HepG2 (cell line): ENCODE results near the gene NRDC. TPM values are rescaled to one million over a fixed set of nuclear protein-coding genes. Genes with fewer than 3 reads are reported as not detected.

Experiments
- ATAC-seq: fragments of 200-7000 bp; cut with Tn5 transposase; 3 replicates; pipeline ENCODE4 v1.9.1; 2020; ENCODE audit warnings: mild to moderate bottlenecking, moderate library complexity
- BruUV-seq: library from RNA; stranded (reverse); fragments of 400-500 nt; replicated peaks from 2 replicates; lab custom pipeline; 2021; lab: Mats Ljungman, UMichigan
- CTCF ChIA-PET: fragments of 300-600 bp; formaldehyde crosslinking; extraction: SDS; loops from one replicate; lab custom pipeline; 2021; ENCODE audit warnings: low total read pairs, inconsistent platforms, low intra/inter-chr PET ratio; lab: Yijun Ruan, JAX
- POLR2A ChIA-PET: fragments of 350-600 bp; sonication (Branson Sonifier 250); formaldehyde crosslinking; loops from one replicate; lab custom pipeline; 2020; ENCODE audit warnings: antibody characterized with exemption, inconsistent platforms; lab: Yijun Ruan, JAX
- DNase-seq: peaks from one replicate; pipeline ENCODE4 v3.0.0-alpha.2; 2015; ENCODE audit warnings: low spot score
- FAIRE-seq: peaks from 3 replicates; lab custom pipeline; 2011; peaks lifted over from hg19 to GRCh38; lab: Jason Lieb, UNC
- H2AFZ ChIP-seq: one replicate; pipeline ENCODE4 v1.6.1; 2011; ENCODE audit warnings: low read length, inconsistent platforms
- H3K27ac ChIP-seq: fragments of 300-600 bp; 3 replicates; pipeline ENCODE4 v1.8.0; 2011; ENCODE audit warnings: mixed run types, mild to moderate bottlenecking, mixed read lengths, low read length, inconsistent platforms; ENCODE audit not compliant: insufficient read depth; ENCODE audit errors: extremely low read length
- H3K27me3 ChIP-seq, 2 experiments: fragments of 200-600 bp in 1 of 2; 2 replicates in 1 of 2; 3 replicates in 1 of 2; pipeline versions ENCODE4 v1.6.0 to v1.8.0; 2011; ENCODE audit warnings: low read length in 2 of 2, mild to moderate bottlenecking in 2 of 2, moderate library complexity in 2 of 2, inconsistent platforms in 1 of 2; ENCODE audit not compliant: insufficient read depth in 2 of 2, control insufficient read depth in 1 of 2
- H3K36me3 ChIP-seq, 2 experiments: fragments of 200-600 bp in 1 of 2; replicated peaks in 1 of 2; 2 replicates in 1 of 2; 3 replicates in 1 of 2; pipeline versions ENCODE4 v1.5.1 to v1.8.0; 2011; ENCODE audit warnings: low read length in 2 of 2, inconsistent platforms in 1 of 2; ENCODE audit not compliant: insufficient read depth in 2 of 2, control insufficient read depth in 1 of 2
- H3K4me1 ChIP-seq: 2 replicates; pipeline ENCODE4 v1.5.1; 2012; ENCODE audit warnings: low read length, inconsistent platforms; ENCODE audit not compliant: insufficient read depth
- H3K4me2 ChIP-seq: 2 replicates; pipeline ENCODE4 v1.6.0; 2011; ENCODE audit warnings: low read depth, low read length, inconsistent platforms
- H3K4me3 ChIP-seq, 3 experiments: fragments of 200-600 bp in 1 of 3; sonication (generic), shearing (Covaris generic) in 1 of 3; replicated peaks in 1 of 3; 2 replicates each; pipeline ENCODE4 v1.5.1; 2011 to 2016; ENCODE audit warnings: low read length in 3 of 3, inconsistent platforms in 2 of 3, low read depth in 2 of 3, mild to moderate bottlenecking in 2 of 3, control low read depth in 1 of 3, mixed read lengths in 1 of 3; ENCODE audit not compliant: insufficient read depth in 1 of 3
- H3K79me2 ChIP-seq: one replicate; pipeline ENCODE4 v1.6.1; 2011; ENCODE audit warnings: low read length, inconsistent platforms; ENCODE audit not compliant: insufficient read depth
- H3K9ac ChIP-seq: 2 replicates; pipeline ENCODE4 v1.6.0; 2011; ENCODE audit warnings: mild to moderate bottlenecking, low read depth, low read length, inconsistent platforms; ENCODE audit not compliant: insufficient read depth
- H3K9me3 ChIP-seq: 2 replicates; pipeline ENCODE4 v1.5.1; 2012; ENCODE audit warnings: mild to moderate bottlenecking, low read length
- H4K20me1 ChIP-seq: 2 replicates; pipeline ENCODE4 v1.6.0; 2011; ENCODE audit warnings: inconsistent platforms, mild to moderate bottlenecking, low read length, moderate library complexity; ENCODE audit not compliant: insufficient read depth
- ATAD3A ChIP-seq: sonication (generic); formaldehyde crosslinking; IDR thresholded peaks from 2 replicates; pipeline ENCODE4 v1.4.0; 2020; ENCODE audit warnings: missing genetic modification reagents
- BRD4 ChIP-seq: sonication (generic); formaldehyde crosslinking; IDR thresholded peaks from 2 replicates; pipeline ENCODE4 v1.4.0; 2020; ENCODE audit warnings: missing genetic modification reagents
- DRAP1 ChIP-seq: IDR thresholded peaks from 2 replicates; pipeline ENCODE4 v1.6.1; 2016; ENCODE audit warnings: missing genetic modification reagents, missing compliant biosample characterization
- HDAC2 ChIP-seq: sonication (generic); formaldehyde crosslinking; IDR thresholded peaks from 2 replicates; pipeline ENCODE4 v1.4.0; 2020; ENCODE audit warnings: missing genetic modification reagents
- KLF16 ChIP-seq, 2 experiments: sonication (generic) in 1 of 2; formaldehyde crosslinking in 1 of 2; IDR thresholded peaks; 2 replicates each; pipeline versions ENCODE4 v1.6.1 to v1.8.0; 2016 to 2023; ENCODE audit warnings: missing genetic modification reagents in 2 of 2, missing compliant biosample characterization in 1 of 2
- PHF20 ChIP-seq: sonication (generic); formaldehyde crosslinking; IDR thresholded peaks from 2 replicates; pipeline ENCODE4 v1.5.0; 2020; ENCODE audit warnings: mild to moderate bottlenecking, missing genetic modification reagents
- PTBP1 ChIP-seq: fragments of 200-400 bp; formaldehyde crosslinking; IDR thresholded peaks from 2 replicates; pipeline ENCODE4 v1.6.1; 2018; ENCODE audit warnings: low read length, low read depth; ENCODE audit not compliant: poor library complexity, severe bottlenecking
- RFXAP ChIP-seq: sonication (generic); formaldehyde crosslinking; IDR thresholded peaks from 2 replicates; pipeline ENCODE4 v1.4.0; 2020; ENCODE audit warnings: missing genetic modification reagents, borderline replicate concordance
- SIN3B ChIP-seq: fragments of 150-350 bp; IDR thresholded peaks from 2 replicates; pipeline ENCODE4 v1.6.1; 2014; ENCODE audit warnings: low read length
- SNAI1 ChIP-seq: sonication (generic); formaldehyde crosslinking; IDR thresholded peaks from 2 replicates; pipeline ENCODE4 v1.5.0; 2020; ENCODE audit warnings: mild to moderate bottlenecking, missing genetic modification reagents, borderline replicate concordance
- TCF7L2 ChIP-seq: IDR thresholded peaks from 2 replicates; pipeline ENCODE4 v1.6.1; 2011; ENCODE audit warnings: mild to moderate bottlenecking, low read depth, low read length, moderate library complexity
- ZBTB3 ChIP-seq: sonication (generic); formaldehyde crosslinking; IDR thresholded peaks from 2 replicates; pipeline ENCODE4 v1.4.0; 2020; ENCODE audit warnings: low read depth, mild to moderate bottlenecking, moderate library complexity, missing genetic modification reagents, borderline replicate concordance
- ZFX ChIP-seq: sonication (generic); formaldehyde crosslinking; IDR thresholded peaks from 2 replicates; pipeline ENCODE4 v1.4.0; 2020; ENCODE audit warnings: mild to moderate bottlenecking, low read depth, missing genetic modification reagents, moderate library complexity
- ZNF337 ChIP-seq: sonication (generic); formaldehyde crosslinking; IDR thresholded peaks from 2 replicates; pipeline ENCODE4 v1.5.1; 2020; ENCODE audit warnings: missing genetic modification reagents, low read depth, mild to moderate bottlenecking, borderline replicate concordance
- ZNF546 ChIP-seq: sonication (generic); formaldehyde crosslinking; conservative IDR thresholded peaks from 2 replicates; pipeline ENCODE4 v1.8.1; 2023; ENCODE audit warnings: mild to moderate bottlenecking, missing genetic modification reagents
- ZNF550 ChIP-seq: sonication (generic); formaldehyde crosslinking; IDR thresholded peaks from 2 replicates; pipeline ENCODE4 v1.4.0; 2020; ENCODE audit warnings: mild to moderate bottlenecking, missing genetic modification reagents, borderline replicate concordance
- ZNF800 ChIP-seq: sonication (generic); formaldehyde crosslinking; IDR thresholded peaks from 2 replicates; pipeline ENCODE4 v1.4.0; 2020; ENCODE audit warnings: missing genetic modification reagents
- ZSCAN12 ChIP-seq: sonication (generic); formaldehyde crosslinking; IDR thresholded peaks from 2 replicates; pipeline ENCODE4 v1.9.0; 2021; ENCODE audit warnings: mild to moderate bottlenecking, missing genetic modification reagents
- WGBS: methylation state at CpG from one replicate; pipeline ENCODE4 v1.1.6; 2017; ENCODE audit warnings: low lambda C conversion rate; 5-methylcytosine and 5-hydroxymethylcytosine counted together
- in situ Hi-C: cut with HindIII; loops from 2 replicates; pipeline ENCODE4 v1.10.0; 2017; ENCODE audit warnings: low pct_unique_long_range_greater_than_20kb; ENCODE audit not compliant: extremely low pct_ligation_motif_present
- intact Hi-C: fragments of 100-400 bp; cut with micrococcal nuclease; formaldehyde crosslinking; loops from one replicate; pipeline ENCODE4 v1.10.0; 2022; ENCODE audit not compliant: unreplicated experiment
- polyA plus RNA-seq, 8 experiments: library from polyadenylated mRNA; depleted of rRNA in 3 of 8; stranded (reverse) in 7 of 8; unstranded in 1 of 8; fragments of >200 nt; fragmentation: Illumina TruSeq in 4 of 8; extraction: Trizol in 4 of 8; gene quantifications; 2 replicates each; pipeline versions ENCODE4 v1.2.1 to v1.2.3, GENCODE V29; 2011 to 2016; ENCODE audit warnings: low read depth in 4 of 8, missing spikeins in 1 of 8, mixed read lengths in 1 of 8; ENCODE audit not compliant: insufficient read depth in 1 of 8
- total RNA-seq, 5 experiments: library from RNA; depleted of rRNA; stranded (reverse); fragments of >200 nt; fragmentation: Illumina TruSeq; extraction: Trizol; gene quantifications; 2 replicates each; pipeline ENCODE4 v1.2.3, GENCODE V29; 2016; ENCODE audit warnings: low read depth in 1 of 5
- TF ChIP-seq, protein P1 (sequence below): IDR thresholded peaks from 2 replicates; pipeline ENCODE4 v1.6.1; 2016; ENCODE audit warnings: mild to moderate bottlenecking, missing biosample characterization, missing genetic modification reagents
- TF ChIP-seq, protein P2 (sequence below): sonication (generic); formaldehyde crosslinking; IDR thresholded peaks from 2 replicates; pipeline ENCODE4 v1.5.0; 2020; ENCODE audit warnings: mild to moderate bottlenecking, missing genetic modification reagents, borderline replicate concordance

NRDC gene
- total and polyA plus RNA-seq, 2 of the 13 experiments (the other 11 are each of a cell fraction or from before 2014, with no cell fraction given), result 57.6 to 64.9 TPM

- Histone ChIP-seq H3K79me2 (no peaks in the 10 kb centered on the region), H3K27me3 (no peaks in the 10 kb centered on the region), H3K9ac (no peak overlapping the region), H3K27ac (no peak overlapping the region), H2AFZ (no peak overlapping the region), H4K20me1 (no peaks in the 10 kb centered on the region), H3K4me2 (no peak overlapping the region), H3K9me3 (no peaks in the 10 kb centered on the region), H3K4me1 (peaks cover 11% of the 10 kb centered on the region), H3K36me3 (peaks cover 9 to 46% of the 10 kb centered on the region in 2 experiments), H3K4me3 (no peak overlapping the region)
- WGBS, result 100% methylated on average over 1 of the region's 1 CpG
- POLR2A ChIA-PET, result no interaction called here
- no peak for FAIRE-seq
- DNase-seq, result no peak
- in situ Hi-C loops, result no loop called here
- CTCF ChIA-PET, result no interaction called here
- TF ChIP-seq KLF16 (CRISPR knock-in tag; IDR thresholded peaks at IDR 0.05) (no peak), TCF7L2 (no peak), SIN3B (no peak), ZSCAN12 (no peak), ZBTB3 (no peak), ZFX (no peak), SNAI1 (CRISPR knock-in tag) (no peak), ATAD3A (no peak), ZNF800 (CRISPR knock-in tag) (no peak), DRAP1 (CRISPR knock-in tag) (no peak), RFXAP (CRISPR knock-in tag) (no peak), PTBP1 (no peak), HDAC2 (no peak), ZNF337 (CRISPR knock-in tag) (no peak), ZNF550 (no peak), ZNF546 (CRISPR knock-in tag) (no peak), BRD4 (CRISPR knock-in tag) (no peak), PHF20 (CRISPR knock-in tag) (no peak)
- TF ChIP-seq, protein P1, sequence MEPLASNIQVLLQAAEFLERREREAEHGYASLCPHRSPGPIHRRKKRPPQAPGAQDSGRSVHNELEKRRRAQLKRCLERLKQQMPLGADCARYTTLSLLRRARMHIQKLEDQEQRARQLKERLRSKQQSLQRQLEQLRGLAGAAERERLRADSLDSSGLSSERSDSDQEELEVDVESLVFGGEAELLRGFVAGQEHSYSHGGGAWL, result no peak
- TF ChIP-seq, protein P2, sequence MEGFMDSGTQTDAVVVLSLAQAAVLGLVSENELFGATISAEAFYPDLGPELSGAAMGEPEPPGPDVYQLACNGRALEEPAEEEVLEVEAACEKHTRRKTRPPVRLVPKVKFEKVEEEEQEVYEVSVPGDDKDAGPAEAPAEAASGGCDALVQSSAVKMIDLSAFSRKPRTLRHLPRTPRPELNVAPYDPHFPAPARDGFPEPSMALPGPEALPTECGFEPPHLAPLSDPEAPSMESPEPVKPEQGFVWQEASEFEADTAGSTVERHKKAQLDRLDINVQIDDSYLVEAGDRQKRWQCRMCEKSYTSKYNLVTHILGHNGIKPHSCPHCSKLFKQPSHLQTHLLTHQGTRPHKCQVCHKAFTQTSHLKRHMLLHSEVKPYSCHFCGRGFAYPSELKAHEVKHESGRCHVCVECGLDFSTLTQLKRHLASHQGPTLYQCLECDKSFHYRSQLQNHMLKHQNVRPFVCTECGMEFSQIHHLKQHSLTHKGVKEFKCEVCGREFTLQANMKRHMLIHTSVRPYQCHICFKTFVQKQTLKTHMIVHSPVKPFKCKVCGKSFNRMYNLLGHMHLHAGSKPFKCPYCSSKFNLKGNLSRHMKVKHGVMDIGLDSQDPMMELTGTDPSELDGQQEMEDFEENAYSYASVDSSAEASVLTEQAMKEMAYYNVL (CRISPR knock-in tag), result no peak
- intact Hi-C loops, result no loop called here
- no TSS peak for BruUV-seq
- ATAC-seq, result no peak
Measured at GRCh38 chr1:51814513-51814912, 64.0 kb downstream of the NRDC start.
